GM12878 (cell line): ENCODE results near the gene COBLL1. TPM values are rescaled to one million over a fixed set of nuclear protein-coding genes. Genes with fewer than 3 reads are reported as not detected.

Experiments
- ATAC-seq: fragments of 200-7000 bp; cut with Tn5 transposase; 3 replicates; pipeline ENCODE4 v1.9.1; 2020; ENCODE audit warnings: mild to moderate bottlenecking, moderate library complexity
- BruUV-seq: library from RNA; stranded (reverse); fragments of 400-500 nt; replicated peaks from 2 replicates; lab custom pipeline; 2021; lab: Mats Ljungman, UMichigan
- CTCF ChIA-PET: fragments of 300-600 bp; sonication (Branson Sonifier 250); formaldehyde crosslinking; extraction: SDS; loops from one replicate; lab custom pipeline; 2021; ENCODE audit warnings: inconsistent platforms; lab: Yijun Ruan, JAX
- POLR2A ChIA-PET: fragments of 350-600 bp; formaldehyde crosslinking; extraction: SDS; loops from one replicate; lab custom pipeline; 2021; ENCODE audit warnings: inconsistent platforms; lab: Charles Lee
- RAD21 ChIA-PET: fragments of 300-600 bp; sonication (Branson Sonifier 250); formaldehyde crosslinking; loops from one replicate; lab custom pipeline; 2023; ENCODE audit warnings: antibody characterized with exemption; ENCODE audit not compliant: unreplicated experiment; lab: Charles Lee
- SMC1A ChIA-PET: fragments of 300-600 bp; sonication (Branson Sonifier 250); formaldehyde crosslinking; loops from one replicate; lab custom pipeline; 2023; ENCODE audit not compliant: unreplicated experiment, uncharacterized antibody; lab: Charles Lee
- DNase-seq: peaks from one replicate; pipeline ENCODE4 v3.0.0-alpha.2; 2011; ENCODE audit warnings: low read depth, low spot score
- FAIRE-seq: peaks from 3 replicates; lab custom pipeline; 2011; peaks lifted over from hg19 to GRCh38; lab: Jason Lieb, UNC
- H2AFZ ChIP-seq: 2 replicates; pipeline ENCODE4 v1.6.0; 2011; ENCODE audit warnings: low read depth, low read length, control low read depth; ENCODE audit not compliant: control insufficient read depth
- H3K27ac ChIP-seq: 2 replicates; pipeline ENCODE4 v1.5.1; 2011; ENCODE audit warnings: control low read depth; ENCODE audit not compliant: control insufficient read depth, insufficient read depth
- H3K27me3 ChIP-seq, 2 experiments: replicated peaks in 1 of 2; 2 replicates each; pipeline versions ENCODE4 v1.6.0 to v1.6.1; 2011; ENCODE audit warnings: low read length in 1 of 2; ENCODE audit not compliant: control insufficient read depth in 2 of 2, insufficient read depth in 2 of 2
- H3K36me3 ChIP-seq, 2 experiments: 2 replicates each; pipeline ENCODE4 v1.5.1; 2011; ENCODE audit warnings: low read length in 1 of 2; ENCODE audit not compliant: control insufficient read depth in 2 of 2, insufficient read depth in 2 of 2
- H3K4me1 ChIP-seq: 2 replicates; pipeline ENCODE4 v1.6.1; 2011; ENCODE audit warnings: mild to moderate bottlenecking, low read length, moderate library complexity, mixed read lengths; ENCODE audit not compliant: control insufficient read depth, insufficient read depth
- H3K4me2 ChIP-seq: 2 replicates; pipeline ENCODE4 v1.6.0; 2011; ENCODE audit warnings: control low read depth; ENCODE audit not compliant: control insufficient read depth, insufficient read depth
- H3K4me3 ChIP-seq: fragments of 200-600 bp; sonication (generic); 2 replicates; pipeline ENCODE4 v1.5.1; 2016
- H3K79me2 ChIP-seq: 2 replicates; pipeline ENCODE4 v1.6.0; 2011; ENCODE audit warnings: low read length; ENCODE audit not compliant: control insufficient read depth, insufficient read depth
- H3K9ac ChIP-seq: 2 replicates; pipeline ENCODE4 v1.8.0; 2011; ENCODE audit warnings: low read length, control low read depth, mixed read lengths; ENCODE audit not compliant: control insufficient read depth, insufficient read depth
- H3K9me3 ChIP-seq: replicated peaks from 3 replicates; pipeline ENCODE4 v1.5.1; 2011; ENCODE audit warnings: mild to moderate bottlenecking, low read length; ENCODE audit not compliant: control insufficient read depth, insufficient read depth
- H4K20me1 ChIP-seq: 2 replicates; pipeline ENCODE4 v1.6.0; 2011; ENCODE audit not compliant: control insufficient read depth, insufficient read depth
- CTCF ChIP-seq, 3 experiments: IDR thresholded peaks in 2 of 3; conservative IDR thresholded peaks in 1 of 3; 2 replicates each; pipeline ENCODE4 v1.5.1; 2011; ENCODE audit warnings: low read depth in 3 of 3, low read length in 3 of 3, mild to moderate bottlenecking in 3 of 3, control low read depth in 2 of 3, moderate library complexity in 2 of 3, inconsistent platforms in 1 of 3, mixed read lengths in 1 of 3; ENCODE audit not compliant: control insufficient read depth in 2 of 3, insufficient read depth in 1 of 3; ENCODE audit errors: extremely low read depth in 1 of 3
- FOS ChIP-seq: IDR thresholded peaks from 3 replicates; pipeline ENCODE4 v1.6.1; 2011; ENCODE audit warnings: borderline replicate concordance; ENCODE audit not compliant: insufficient read length; ENCODE audit errors: extremely low read depth
- JUND ChIP-seq: IDR thresholded peaks from 2 replicates; pipeline ENCODE4 v1.6.1; 2012; ENCODE audit warnings: low read depth, mild to moderate bottlenecking, low read length, improper control_type of control experiment, moderate library complexity
- NBN ChIP-seq: fragments of 450-650 bp; IDR thresholded peaks from 2 replicates; pipeline ENCODE4 v1.6.1; 2016
- NR2F1 ChIP-seq: fragments of 450-650 bp; conservative IDR thresholded peaks from 2 replicates; pipeline ENCODE4 v1.6.1; 2017; ENCODE audit warnings: mild to moderate bottlenecking
- RB1 ChIP-seq: fragments of 450-650 bp; formaldehyde crosslinking; IDR thresholded peaks from 2 replicates; pipeline ENCODE4 v1.6.1; 2017; ENCODE audit warnings: mild to moderate bottlenecking, borderline replicate concordance
- SRF ChIP-seq, 2 experiments: IDR thresholded peaks; 2 replicates each; pipeline ENCODE4 v1.6.1; 2011; ENCODE audit warnings: low read depth in 2 of 2, low read length in 2 of 2, mild to moderate bottlenecking in 1 of 2, moderate library complexity in 1 of 2
- TAF1 ChIP-seq: IDR thresholded peaks from 2 replicates; pipeline ENCODE4 v1.6.1; 2011; ENCODE audit warnings: mild to moderate bottlenecking, low read depth, low read length, borderline replicate concordance
- ZBTB40 ChIP-seq: fragments of 450-650 bp; IDR thresholded peaks from 2 replicates; pipeline ENCODE4 v1.6.1; 2016; ENCODE audit warnings: mild to moderate bottlenecking, moderate library complexity, borderline replicate concordance
- WGBS: methylation state at CpG from one replicate; pipeline ENCODE4 v1.1.6; 2016; ENCODE audit warnings: low lambda C conversion rate; ENCODE audit not compliant: insufficient replicate concordance, insufficient coverage; ENCODE audit errors: missing lambda C conversion rate; 5-methylcytosine and 5-hydroxymethylcytosine counted together
- in situ Hi-C: fragments of 300-500 bp; cut with MboI; formaldehyde crosslinking; loops from 9 replicates; pipeline ENCODE4 v1.14.3; 2018; ENCODE audit warnings: mixed read lengths
- intact Hi-C: fragments of 100-400 bp; cut with micrococcal nuclease; formaldehyde crosslinking; loops from one replicate; pipeline ENCODE4 v1.14.2; 2022; ENCODE audit not compliant: unreplicated experiment
- polyA plus RNA-seq, 11 experiments: library from polyadenylated mRNA; depleted of rRNA in 4 of 11; unstranded in 6 of 11; stranded (reverse) in 5 of 11; fragments of >200 nt; fragmentation: Nextera tagmentation in 4 of 11; fragmentation: Illumina TruSeq in 1 of 11; extraction: Ambion mirVana in 4 of 11; extraction: Trizol in 1 of 11; gene quantifications; 1 replicate in 1 of 11; 2 replicates in 10 of 11; pipeline versions ENCODE4 v1.2.1 to v1.2.3, GENCODE V29; 2011 to 2016; ENCODE audit warnings: inconsistent platforms in 2 of 11, missing spikeins in 2 of 11, low read depth in 1 of 11
- total RNA-seq, 4 experiments: library from RNA; depleted of rRNA in 3 of 4; stranded (reverse); fragments of >200 nt in 3 of 4; fragmentation: Illumina TruSeq in 1 of 4; extraction: Trizol in 1 of 4; gene quantifications; 2 replicates each; pipeline versions ENCODE4 v1.2.1 to v1.2.3, GENCODE V29; 2013 to 2021

The COBLL1 gene
- total and polyA plus RNA-seq, 10 of the 15 experiments (the other 5 are each of a cell fraction or from before 2014, with no cell fraction given), result 0.46 TPM; not detected in 9

- H3K9me3 ChIP-seq, result no peaks in the 10 kb centered on the region
- no TSS peak for BruUV-seq
- no peaks in the 10 kb centered on the region for H4K20me1 ChIP-seq
- H3K4me3 ChIP-seq, result no peak overlapping the region
- H3K4me2 ChIP-seq, result no peak overlapping the region
- in situ Hi-C loops (no loop called here), intact Hi-C loops (no loop called here)
- no peaks in the 10 kb centered on the region for H3K79me2 ChIP-seq
- ChIA-PET SMC1A (interaction anchor here (1.5 kb wide), 1 partner anchor 9 kb away, joined by 4 read pairs; no protein-coding TSS in a partner anchor), POLR2A (no interaction called here), RAD21 (no interaction called here), CTCF (interaction anchor here (0.6 kb wide), 1 partner anchor 42 kb away, joined by 3 read pairs; no protein-coding TSS in a partner anchor)
- no peak for TF ChIP-seq SRF (IDR thresholded peaks at IDR 0.05; ENCODE audit: low read depth in 2 of 2, low read length in 2 of 2)
- no peak overlapping the region for H2AFZ ChIP-seq
- no peak overlapping the region for H3K9ac ChIP-seq
- no peak for FAIRE-seq
- no peak for ATAC-seq
- H3K36me3 ChIP-seq, result no peaks in the 10 kb centered on the region
- no peak overlapping the region for H3K27ac ChIP-seq
- H3K4me1 ChIP-seq, result no peaks in the 10 kb centered on the region
- WGBS, result 84% methylated on average over 14 of the region's 14 CpGs
- H3K27me3 ChIP-seq, result no peaks in the 10 kb centered on the region; a peak in 1 of 4 replicates
- no peak for DNase-seq
Measured at GRCh38 chr2:164818149-164819136, 23.2 kb downstream of the COBLL1 start.

- DNase-seq (no peak), FAIRE-seq (no peak), ATAC-seq (no peak)
- Histone ChIP-seq H2AFZ (no peak overlapping the region), H3K9me3 (no peaks in the 10 kb centered on the region), H3K79me2 (no peaks in the 10 kb centered on the region), H3K4me3 (no peak overlapping the region), H3K4me2 (no peak overlapping the region), H3K27me3 (no peaks in the 10 kb centered on the region; a peak in 1 of 4 replicates), H3K9ac (no peak overlapping the region), H3K4me1 (no peaks in the 10 kb centered on the region), H3K27ac (no peak overlapping the region), H4K20me1 (no peaks in the 10 kb centered on the region), H3K36me3 (no peaks in the 10 kb centered on the region)
- ChIA-PET RAD21 (no interaction called here), CTCF (no interaction called here), SMC1A (no interaction called here), POLR2A (no interaction called here)
- intact Hi-C loops (no loop called here), in situ Hi-C loops (no loop called here)
- no TSS peak for BruUV-seq
- no peak for TF ChIP-seq TAF1
- TF ChIP-seq ZBTB40, result no peak
- TF ChIP-seq FOS, result no peak
- TF ChIP-seq CTCF (IDR thresholded peaks at IDR 0.05 in 2 of 3, conservative IDR thresholded peaks at IDR 0.05 in 1 of 3; ENCODE audit: control insufficient read depth in 2 of 3, extremely low read depth in 1 of 3, insufficient read depth in 1 of 3, low read depth in 3 of 3, low read length in 3 of 3), result no peak
- no peak for TF ChIP-seq NBN
- TF ChIP-seq RB1, result no peak
- TF ChIP-seq JUND, result no peak
- TF ChIP-seq NR2F1, result no peak
Measured at GRCh38 chr2:164816900-164817299, 24.7 kb downstream of the COBLL1 start.
